Measurements from ENCODE around the gene MBNL2. TPM values are rescaled to one million over a fixed set of nuclear protein-coding genes. Genes with fewer than 3 reads are reported as not detected.

MBNL2 gene
- total and polyA plus RNA-seq, 2 experiments from 2014 or later = 46.7 to 79.5 TPM

GRCh38 chr13:97384371-97384770 is 162.2 kb downstream of the MBNL2 start:
- no peaks in the 10 kb centered on the region for H3K9me2 ChIP-seq (ENCODE audit: insufficient read depth)
- no peak overlapping the region for H3K27ac ChIP-seq
- H3K27me3 ChIP-seq (replicated peaks; ENCODE audit: insufficient read depth) = no peaks in the 10 kb centered on the region
- no peaks in the 10 kb centered on the region for H4K20me1 ChIP-seq (ENCODE audit: insufficient read depth)
- TF ChIP-seq EZH2phosphoT487 (IDR thresholded peaks at IDR 0.05; ENCODE audit: insufficient read depth, low read depth) (no peak), EZH2 (IDR thresholded peaks at IDR 0.05; ENCODE audit: insufficient read depth, poor library complexity, severe bottlenecking) (no peak)
- no peak overlapping the region for H3K4me3 ChIP-seq
- DNase-seq = no peak
- peaks cover 22% of the 10 kb centered on the region for H3F3A ChIP-seq (ENCODE audit: insufficient read depth)
- peaks cover 4% of the 10 kb centered on the region; the same call in 1 of the 2 replicates for H3K36me3 ChIP-seq (ENCODE audit: low read depth)
- H2AFZ ChIP-seq = no peak overlapping the region
- in situ Hi-C loops (cut with MboI) = no loop called here
- 84 to 85% methylated on average over 2 of the region's 2 CpGs for WGBS, 2 experiments (ENCODE audit: low coverage in 1 of 2, low lambda C conversion rate in 2 of 2, missing lambda C conversion rate in 2 of 2)
- peaks cover 21% of the 10 kb centered on the region for H3K4me1 ChIP-seq (ENCODE audit: insufficient read depth)
- H3K4me2 ChIP-seq (ENCODE audit: unreplicated experiment) = no peak overlapping the region
- no peaks in the 10 kb centered on the region; the same call in 1 of the 2 replicates for H3K79me2 ChIP-seq (ENCODE audit: insufficient read depth)
- no peaks in the 10 kb centered on the region for H3K9me3 ChIP-seq (ENCODE audit: low read depth)
- no peak overlapping the region for H3K9ac ChIP-seq

GRCh38 chr13:97385146-97385545 is 163.0 kb downstream of the MBNL2 start:
- Histone ChIP-seq H3K79me2 (ENCODE audit: insufficient read depth) (no peaks in the 10 kb centered on the region; the same call in 1 of the 2 replicates), H3K4me2 (ENCODE audit: unreplicated experiment) (peak overlapping the region; percentile 49), H3K36me3 (ENCODE audit: low read depth) (peaks cover 4% of the 10 kb centered on the region; the same call in 1 of the 2 replicates), H3K9me3 (ENCODE audit: low read depth) (no peaks in the 10 kb centered on the region), H2AFZ (no peak overlapping the region), H3K9me2 (ENCODE audit: insufficient read depth) (no peaks in the 10 kb centered on the region), H3K4me3 (no peak overlapping the region), H3F3A (ENCODE audit: insufficient read depth) (peaks cover 22% of the 10 kb centered on the region), H3K27me3 (replicated peaks; ENCODE audit: insufficient read depth) (no peaks in the 10 kb centered on the region), H4K20me1 (ENCODE audit: insufficient read depth) (no peaks in the 10 kb centered on the region), H3K9ac (no peak overlapping the region), H3K4me1 (ENCODE audit: insufficient read depth) (peaks cover 21% of the 10 kb centered on the region), H3K27ac (peak overlapping the region; percentile 14)
- in situ Hi-C loops (cut with MboI) = no loop called here
- TF ChIP-seq EZH2phosphoT487 (IDR thresholded peaks at IDR 0.05; ENCODE audit: insufficient read depth, low read depth) (no peak), EZH2 (IDR thresholded peaks at IDR 0.05; ENCODE audit: insufficient read depth, poor library complexity, severe bottlenecking) (no peak)
- peak; percentile 45 for DNase-seq

GRCh38 chr13:97385854-97386253 is 163.7 kb downstream of the MBNL2 start:
- 81 to 84% methylated on average over 3 of the region's 3 CpGs for WGBS, 2 experiments (ENCODE audit: low coverage in 1 of 2, low lambda C conversion rate in 2 of 2, missing lambda C conversion rate in 2 of 2)
- Histone ChIP-seq H3K4me1 (ENCODE audit: insufficient read depth) (peaks cover 26% of the 10 kb centered on the region), H3K4me2 (ENCODE audit: unreplicated experiment) (peak overlapping the region; percentile 49)

GRCh38 chr13:97386801-97387484 is 164.8 kb downstream of the MBNL2 start:
- WGBS, 2 experiments (ENCODE audit: low coverage in 1 of 2, low lambda C conversion rate in 2 of 2, missing lambda C conversion rate in 2 of 2) = 94 to 100% methylated on average over 4 of the region's 4 CpGs

More at GRCh38 chr13:97385854-97386253, 163.7 kb downstream of the MBNL2 start:
- Histone ChIP-seq H2AFZ (no peak overlapping the region), H3F3A (ENCODE audit: insufficient read depth) (peaks cover 22% of the 10 kb centered on the region), H3K27ac (no peak overlapping the region), H3K79me2 (ENCODE audit: insufficient read depth) (no peaks in the 10 kb centered on the region; the same call in 1 of the 2 replicates), H3K9me2 (ENCODE audit: insufficient read depth) (no peaks in the 10 kb centered on the region), H3K27me3 (replicated peaks; ENCODE audit: insufficient read depth) (no peaks in the 10 kb centered on the region), H3K36me3 (ENCODE audit: low read depth) (peaks cover 4% of the 10 kb centered on the region; the same call in 1 of the 2 replicates), H4K20me1 (ENCODE audit: insufficient read depth) (no peaks in the 10 kb centered on the region), H3K9me3 (ENCODE audit: low read depth) (no peaks in the 10 kb centered on the region), H3K4me3 (no peak overlapping the region), H3K9ac (no peak overlapping the region)
- in situ Hi-C loops (cut with MboI) = no loop called here
- TF ChIP-seq EZH2 (IDR thresholded peaks at IDR 0.05; ENCODE audit: insufficient read depth, poor library complexity, severe bottlenecking) = no peak
- TF ChIP-seq EZH2phosphoT487 (IDR thresholded peaks at IDR 0.05; ENCODE audit: insufficient read depth, low read depth) = no peak
- peak; percentile 27 for DNase-seq

More at GRCh38 chr13:97386801-97387484, 164.8 kb downstream of the MBNL2 start:
- Histone ChIP-seq H3K79me2 (ENCODE audit: insufficient read depth) (no peaks in the 10 kb centered on the region; the same call in 1 of the 2 replicates), H3K4me1 (ENCODE audit: insufficient read depth) (peaks cover 36% of the 10 kb centered on the region), H3K36me3 (ENCODE audit: low read depth) (peaks cover 5% of the 10 kb centered on the region; the same call in 1 of the 2 replicates), H2AFZ (no peak overlapping the region), H3K9me3 (ENCODE audit: low read depth) (no peaks in the 10 kb centered on the region), H3K4me2 (ENCODE audit: unreplicated experiment) (no peak overlapping the region), H3K9me2 (ENCODE audit: insufficient read depth) (no peaks in the 10 kb centered on the region), H3F3A (ENCODE audit: insufficient read depth) (peaks cover 33% of the 10 kb centered on the region), H3K27me3 (replicated peaks; ENCODE audit: insufficient read depth) (no peaks in the 10 kb centered on the region), H3K27ac (no peak overlapping the region), H3K4me3 (no peak overlapping the region), H3K9ac (no peak overlapping the region), H4K20me1 (ENCODE audit: insufficient read depth) (no peaks in the 10 kb centered on the region)
- DNase-seq = no peak
- in situ Hi-C loops (cut with MboI) = no loop called here
- no peak for TF ChIP-seq EZH2phosphoT487 (IDR thresholded peaks at IDR 0.05; ENCODE audit: insufficient read depth, low read depth)
- no peak for TF ChIP-seq EZH2 (IDR thresholded peaks at IDR 0.05; ENCODE audit: insufficient read depth, poor library complexity, severe bottlenecking)
